Esophagus mucosa (tissue), 1 donor: ENCODE data around the gene ST3GAL4. TPM values are rescaled to one million over a fixed set of nuclear protein-coding genes. Genes with fewer than 3 reads are reported as not detected.
"Not testable (repeated sequence)": the region's sequence is repeated elsewhere in the genome, so short reads cannot be mapped to it uniquely, and the experiment has no call there.

Experiments used
- ATAC-seq: fragments of 200-7000 bp; cut with Tn5 transposase; one replicate; pipeline ENCODE4 v1.9.1; 2020
- total RNA-seq: library from RNA; stranded (reverse); gene quantifications from one replicate; pipeline ENCODE4 v1.2.4, GENCODE V29; 2023
- donor health status: DM: yes; HTN: yes; CAD: no.

The ST3GAL4 gene
- total RNA-seq, 1 donor from 2014 or later: 54.2 TPM

DNA sequence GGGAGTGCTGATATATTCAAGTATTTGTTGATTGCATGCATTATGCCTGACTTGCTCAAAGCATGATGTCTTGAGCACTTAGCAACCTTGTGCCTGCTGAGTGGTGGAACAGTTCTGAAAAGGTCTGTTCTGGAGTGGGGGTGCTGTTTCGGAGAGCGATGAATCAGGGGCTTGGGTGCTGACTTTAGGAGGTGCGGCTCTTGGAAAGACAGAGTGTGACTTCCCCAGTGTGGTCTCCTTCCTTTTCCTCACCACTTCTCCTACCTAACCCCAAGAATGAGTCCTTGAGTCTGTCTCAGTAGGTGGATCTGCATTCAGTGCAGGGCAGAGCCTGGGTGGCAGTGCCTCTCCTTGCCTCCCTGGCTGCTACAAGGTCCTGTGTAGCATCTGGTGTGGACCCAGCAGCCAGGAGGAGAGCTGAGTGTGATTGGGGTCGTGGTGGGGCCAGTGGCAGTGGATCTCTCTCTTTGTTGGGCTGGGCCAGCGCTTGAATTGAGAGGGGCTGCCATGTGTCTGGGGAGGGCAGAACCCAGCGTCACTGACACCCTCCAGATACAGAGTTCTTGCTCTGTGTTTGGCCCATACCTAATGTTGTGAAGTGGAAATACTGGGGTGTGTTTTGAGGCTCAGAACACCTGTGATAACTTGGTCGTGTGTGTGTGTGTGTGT is 35.9 kb downstream of the ST3GAL4 start:
- ATAC-seq: no peak

DNA sequence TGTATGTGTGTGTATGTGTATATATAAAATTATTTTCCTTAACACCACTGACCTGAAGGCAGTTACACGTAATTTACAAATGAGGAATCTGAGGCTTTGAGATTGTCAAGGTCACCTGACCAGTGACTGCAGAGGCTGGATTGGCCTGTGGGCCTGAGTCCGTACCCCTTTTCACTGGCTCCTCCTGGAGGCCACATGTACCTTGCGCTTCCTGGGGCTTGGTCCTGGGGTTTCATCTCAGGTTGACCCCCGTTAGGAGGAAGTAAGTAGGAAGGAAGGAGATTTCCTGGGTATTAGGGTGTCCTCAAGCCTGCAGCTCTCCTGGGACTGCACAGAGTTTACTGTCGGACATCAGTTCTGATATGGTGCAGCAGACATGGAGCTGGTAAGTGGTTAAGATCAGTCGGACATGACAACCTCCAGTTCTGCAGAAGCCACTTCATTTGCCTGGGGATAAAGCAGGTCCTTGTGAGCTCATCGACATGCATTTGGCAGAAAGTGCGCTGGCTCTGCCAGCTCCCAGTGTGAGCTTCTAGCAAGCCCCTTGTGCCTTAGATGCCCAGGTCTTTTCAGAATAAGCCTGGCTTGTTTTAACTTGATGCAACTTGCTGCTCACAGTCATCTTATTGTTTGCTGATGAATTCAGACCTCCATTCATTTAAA is 36.6 kb downstream of the ST3GAL4 start:
- peak; percentile 63 for ATAC-seq

DNA sequence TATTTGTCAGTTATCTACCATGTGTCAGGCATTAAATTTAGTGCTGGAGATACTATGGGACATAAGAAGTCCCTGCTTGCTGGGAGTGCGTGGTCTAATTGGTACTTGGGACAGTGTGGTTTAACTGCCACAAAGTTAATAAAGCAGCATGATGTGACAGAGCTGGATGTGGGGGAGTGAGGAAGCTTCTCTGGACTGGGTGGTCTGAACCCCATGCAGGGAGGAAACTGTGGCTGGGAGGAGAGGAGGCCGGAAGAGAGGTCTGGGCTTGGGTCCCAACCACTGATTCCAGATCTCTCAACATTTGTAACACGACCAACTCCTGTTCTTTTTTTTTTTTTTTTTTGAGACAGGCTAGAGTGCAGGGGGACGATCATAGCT is 37.1 kb downstream of the ST3GAL4 start:
- ATAC-seq: no peak

DNA sequence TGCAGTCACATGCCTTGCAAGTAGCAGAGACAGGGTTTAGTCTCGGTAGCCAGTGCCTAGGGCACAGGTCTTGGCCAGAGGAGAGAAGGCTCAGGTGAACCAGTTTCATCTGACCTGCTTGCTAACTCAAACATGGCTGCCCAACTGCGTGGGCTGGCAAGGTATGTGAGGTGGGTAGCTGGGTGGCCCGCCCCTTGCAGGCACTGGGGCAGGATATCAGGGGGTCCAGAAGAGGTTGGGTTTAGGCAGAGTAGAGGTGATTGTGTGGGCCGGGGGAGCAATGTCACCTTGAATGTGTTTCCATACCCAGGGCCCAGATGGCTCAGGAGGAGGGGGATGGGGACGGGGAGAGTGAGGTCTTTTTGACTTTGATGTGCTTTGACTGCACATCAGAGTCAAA is 37.7 kb downstream of the ST3GAL4 start:
- no peak for ATAC-seq

DNA sequence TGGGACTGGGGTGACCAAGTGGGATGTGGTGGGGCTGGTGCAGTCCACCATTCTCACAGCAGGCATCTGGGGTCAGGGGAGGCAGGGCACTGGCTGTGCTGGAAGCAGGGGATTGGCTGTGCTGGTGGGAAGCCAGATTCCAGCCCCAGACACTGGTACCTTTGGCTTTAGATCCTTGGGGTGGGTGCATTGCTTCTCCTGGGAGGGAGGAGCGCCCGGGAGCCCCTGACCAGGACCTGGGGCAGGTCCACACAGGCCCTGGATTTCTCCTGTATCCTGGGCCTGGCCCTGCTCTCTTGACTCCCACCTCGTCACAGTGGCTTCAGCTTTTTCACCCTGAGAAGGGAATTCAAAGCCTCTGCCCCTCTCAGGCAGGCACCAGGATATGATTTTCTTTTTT is 38.5 kb downstream of the ST3GAL4 start:
- no peak for ATAC-seq

DNA sequence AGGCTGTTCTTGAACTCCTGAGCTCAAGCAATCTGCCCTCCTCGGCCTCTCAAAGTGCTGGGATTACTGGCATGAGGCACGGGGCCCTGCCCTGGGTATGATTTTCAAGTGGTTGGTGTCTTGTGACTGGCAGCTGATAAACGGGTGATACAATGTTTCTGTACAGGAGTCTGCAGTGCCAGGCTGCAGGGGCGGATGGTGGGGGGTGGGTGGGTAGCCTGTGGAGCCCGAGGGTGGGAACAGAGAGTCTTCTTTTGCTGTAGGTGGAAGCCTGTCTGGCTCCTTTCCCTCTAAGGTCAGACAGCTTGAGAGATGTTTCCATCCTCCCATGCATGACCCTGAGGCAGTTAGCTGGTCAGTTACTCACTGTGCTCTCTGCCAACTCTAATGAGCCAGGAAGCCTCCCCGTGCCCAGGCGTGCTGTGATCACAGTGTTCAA is 39.2 kb downstream of the ST3GAL4 start:
- peak; percentile 72 for ATAC-seq

DNA sequence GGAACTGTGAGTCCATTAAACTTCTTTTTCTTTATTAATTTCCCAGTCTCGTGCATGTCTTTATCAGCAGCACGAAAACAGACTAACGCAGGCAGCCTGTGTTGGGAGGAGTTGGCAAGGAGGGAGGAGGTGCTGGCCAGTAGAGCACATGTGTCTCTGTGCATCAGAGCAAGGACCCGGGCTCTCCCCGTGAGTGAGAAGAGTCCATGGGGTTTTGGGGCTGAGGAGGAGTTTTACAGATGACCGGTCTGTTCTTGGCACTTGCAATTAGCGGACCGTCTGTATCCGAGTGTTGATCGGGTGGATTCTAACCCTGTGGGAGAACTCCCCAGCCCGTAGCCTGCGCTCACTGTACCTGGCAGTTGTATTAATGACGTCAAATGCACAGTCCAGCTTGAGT is 40.3 kb downstream of the ST3GAL4 start:
- ATAC-seq: not testable (repeated sequence)

DNA sequence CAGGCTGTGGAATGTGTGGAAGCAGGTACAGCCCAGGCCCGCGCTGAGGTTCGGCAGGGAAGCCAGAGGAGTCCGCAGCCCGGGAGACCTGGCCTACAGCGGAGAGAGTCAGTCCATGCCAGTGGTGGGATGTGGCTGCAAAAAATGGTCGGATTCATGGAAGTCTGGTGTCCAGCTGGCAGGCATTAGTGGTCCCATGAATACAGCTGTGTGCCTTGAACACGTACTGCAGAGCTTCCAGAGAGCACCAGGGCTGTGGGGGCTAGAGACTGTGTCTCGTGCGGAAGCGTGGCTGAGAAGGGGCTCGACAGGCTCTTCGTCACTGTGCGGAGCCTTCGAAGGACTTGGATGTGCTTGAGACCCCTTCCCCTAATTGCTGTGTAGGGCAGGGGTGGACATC is 40.8 kb downstream of the ST3GAL4 start:
- ATAC-seq: not testable (repeated sequence)

DNA sequence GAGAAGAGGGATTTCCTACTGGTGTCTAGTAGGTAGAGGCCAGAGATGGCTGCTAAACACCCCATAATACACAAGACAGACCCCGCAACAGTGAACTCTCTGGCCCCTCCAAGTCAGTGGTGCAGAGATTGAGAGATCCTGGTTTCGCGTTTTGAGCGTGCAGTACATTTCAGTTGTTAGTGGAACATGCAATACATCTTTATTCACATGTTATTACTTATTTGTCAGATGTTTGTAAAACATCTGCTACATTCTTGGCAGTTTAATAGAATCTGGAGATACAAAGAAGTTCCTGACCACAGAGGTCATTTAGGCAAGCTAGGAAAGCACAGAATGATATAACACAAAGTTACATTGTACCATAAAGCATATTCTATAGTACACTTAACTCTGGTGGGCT is 41.5 kb downstream of the ST3GAL4 start:
- no peak for ATAC-seq

DNA sequence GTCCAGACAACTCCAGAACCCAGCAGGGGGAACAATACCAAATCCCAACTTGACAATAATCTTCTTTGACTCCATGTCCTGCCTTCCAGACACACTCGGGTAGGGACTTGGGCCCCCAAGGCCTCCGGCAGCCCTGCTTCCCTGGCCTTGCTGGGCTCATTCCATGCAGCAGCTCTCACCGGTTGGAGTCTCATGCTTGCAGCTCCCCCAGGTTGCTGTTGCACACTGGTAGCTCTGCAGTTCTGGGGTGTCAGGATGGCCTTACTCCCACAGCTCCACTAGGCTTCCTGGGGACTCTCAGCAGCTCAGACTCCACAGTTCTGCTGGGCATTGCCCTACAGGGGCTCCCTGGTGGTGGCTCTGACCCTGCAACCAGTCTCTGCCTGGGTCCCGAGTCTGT is 42.8 kb downstream of the ST3GAL4 start:
- no peak for ATAC-seq

DNA sequence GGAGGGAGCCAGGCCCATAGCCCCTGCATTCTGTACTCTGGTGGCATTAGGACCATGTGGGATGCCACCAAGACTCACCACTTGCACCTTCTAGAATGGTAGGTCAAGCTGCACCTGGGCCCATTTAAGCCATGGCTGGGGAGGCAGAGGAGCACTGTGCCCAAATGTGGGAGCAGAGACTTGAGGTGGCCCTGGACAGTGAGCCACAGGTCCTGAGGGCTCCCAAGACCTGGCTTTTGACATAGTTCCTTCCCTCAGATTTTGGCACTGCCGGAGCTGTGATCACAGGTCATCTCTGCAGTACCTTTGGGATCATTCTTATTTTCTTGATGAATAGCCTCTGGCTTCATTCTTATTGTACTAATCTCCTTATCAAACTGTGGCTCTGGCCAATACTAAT is 43.2 kb downstream of the ST3GAL4 start:
- ATAC-seq: no peak

DNA sequence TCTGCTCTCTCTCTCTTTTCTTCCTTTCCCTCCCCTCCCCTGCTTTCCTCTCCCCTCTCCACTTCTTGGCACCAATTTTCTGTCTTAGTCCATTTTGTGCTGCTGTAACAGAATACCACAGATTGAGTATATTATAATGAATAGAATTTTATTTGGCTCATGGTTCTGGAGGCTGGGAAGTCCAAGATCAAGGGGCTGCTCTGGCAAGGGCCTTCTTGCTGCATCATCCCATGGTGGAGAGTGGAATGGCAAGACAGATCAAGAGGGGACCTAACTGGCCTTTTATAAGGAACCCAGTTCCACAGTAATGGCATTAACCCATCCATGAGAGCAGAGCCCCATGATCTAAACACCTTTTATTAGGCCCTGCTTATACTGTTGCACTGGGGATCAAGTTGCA is 44.5 kb downstream of the ST3GAL4 start:
- ATAC-seq: no peak

DNA sequence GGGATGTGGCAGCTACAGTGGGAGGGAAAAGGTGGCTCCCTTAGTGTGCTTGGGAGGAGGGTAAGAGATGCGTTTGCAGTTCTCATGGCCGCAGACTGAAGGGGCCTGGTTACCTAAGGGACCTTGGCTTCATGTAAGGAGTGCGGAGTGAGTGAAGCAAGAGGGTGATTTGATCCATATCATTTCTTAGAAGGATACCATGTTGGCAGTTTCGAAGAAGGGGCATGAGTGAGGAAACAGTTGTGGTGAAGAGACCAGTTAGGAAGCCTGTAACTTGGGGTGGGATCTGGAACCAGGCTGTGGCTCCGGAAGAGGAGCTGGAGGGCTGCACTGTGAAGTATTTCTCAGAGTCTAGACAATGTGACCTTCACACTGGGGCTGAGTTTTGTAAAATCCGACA is 45.0 kb downstream of the ST3GAL4 start:
- no peak for ATAC-seq

DNA sequence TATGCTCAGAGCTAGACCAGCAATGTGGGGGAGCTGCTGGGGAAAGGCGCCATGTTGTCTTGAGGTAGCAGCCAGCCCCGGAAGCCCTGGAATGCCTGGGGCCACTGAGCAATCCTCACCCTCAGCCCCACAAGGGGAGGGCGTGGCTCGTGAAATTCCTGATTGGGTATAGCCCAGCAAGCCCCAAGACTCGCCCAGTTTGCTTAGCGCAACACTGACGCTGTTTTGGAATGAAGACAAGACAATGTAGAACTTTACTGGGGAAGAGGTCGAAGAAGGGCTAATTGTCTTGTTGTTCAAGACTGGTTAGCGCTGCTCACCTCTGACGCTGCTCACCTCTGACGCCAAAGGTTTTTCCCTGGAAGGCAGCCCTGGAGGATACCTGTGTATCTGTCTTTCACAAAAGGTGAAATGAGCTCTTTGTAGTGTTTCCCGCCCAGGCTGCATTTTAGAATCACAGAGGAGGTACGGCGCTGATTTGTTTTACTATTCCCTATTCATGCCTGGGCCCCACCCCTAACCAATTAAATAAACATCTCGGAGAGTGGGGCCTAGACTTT is 47.6 kb downstream of the ST3GAL4 start:
- peak; percentile 87 for ATAC-seq

DNA sequence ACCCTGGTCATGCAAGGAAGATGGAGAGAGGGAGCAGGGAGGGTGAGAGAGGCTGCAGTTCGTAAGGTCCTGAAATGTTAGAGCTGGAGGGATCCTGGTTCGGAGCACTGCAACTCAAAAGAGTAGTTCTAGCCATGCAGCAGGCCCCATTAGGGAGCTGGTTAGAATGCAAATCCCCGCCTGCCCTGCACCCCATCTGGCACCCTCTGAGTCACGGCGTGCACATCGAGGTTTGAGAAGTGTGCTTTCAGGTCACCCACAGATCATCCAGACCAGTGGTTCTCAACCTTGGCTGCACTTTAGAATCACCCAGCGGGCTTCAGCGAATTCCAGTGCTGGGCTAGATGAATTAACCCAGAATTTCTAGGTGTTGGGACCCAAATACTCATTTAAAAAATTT is 48.2 kb downstream of the ST3GAL4 start:
- peak; percentile 46 for ATAC-seq

DNA sequence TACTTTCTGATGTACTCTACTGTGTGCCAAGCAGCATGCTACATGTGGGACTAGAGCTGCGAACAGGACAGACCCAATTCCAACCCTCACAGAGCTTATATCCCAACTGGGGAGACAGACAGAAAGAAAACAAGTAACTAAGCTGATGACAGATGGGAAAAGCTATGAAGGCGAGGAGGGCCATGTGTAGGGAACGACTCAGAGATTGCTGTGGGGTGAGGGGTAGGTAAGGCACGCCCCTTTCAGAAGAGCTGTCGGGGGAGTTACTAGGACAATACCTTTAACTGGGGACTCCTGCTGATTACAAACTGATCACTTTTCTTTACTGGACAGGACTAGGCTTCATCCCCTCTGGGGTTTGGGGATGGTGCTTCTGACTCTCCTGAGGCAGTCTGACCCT is 48.9 kb downstream of the ST3GAL4 start:
- ATAC-seq: peak; percentile 10

DNA sequence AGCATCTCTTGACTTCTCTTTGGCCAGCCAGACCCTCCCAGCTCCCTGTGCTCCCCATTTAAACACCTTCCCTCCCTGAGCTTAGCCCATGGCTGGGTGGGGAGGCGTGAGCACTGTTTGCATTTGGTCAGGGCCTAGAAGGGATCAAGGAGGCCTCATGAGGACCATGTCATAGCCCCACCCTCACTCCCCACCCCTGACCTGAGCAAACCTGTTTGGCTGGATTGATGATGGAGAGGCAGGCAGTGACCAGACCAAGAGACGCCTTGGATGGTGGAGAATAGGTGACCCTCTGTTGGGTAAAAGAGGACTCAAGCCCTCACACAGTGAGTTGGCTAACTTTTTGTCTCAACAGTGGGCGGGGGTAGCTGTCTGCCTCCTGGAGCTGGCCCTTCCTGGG is 49.9 kb downstream of the ST3GAL4 start:
- ATAC-seq: peak; percentile 74

DNA sequence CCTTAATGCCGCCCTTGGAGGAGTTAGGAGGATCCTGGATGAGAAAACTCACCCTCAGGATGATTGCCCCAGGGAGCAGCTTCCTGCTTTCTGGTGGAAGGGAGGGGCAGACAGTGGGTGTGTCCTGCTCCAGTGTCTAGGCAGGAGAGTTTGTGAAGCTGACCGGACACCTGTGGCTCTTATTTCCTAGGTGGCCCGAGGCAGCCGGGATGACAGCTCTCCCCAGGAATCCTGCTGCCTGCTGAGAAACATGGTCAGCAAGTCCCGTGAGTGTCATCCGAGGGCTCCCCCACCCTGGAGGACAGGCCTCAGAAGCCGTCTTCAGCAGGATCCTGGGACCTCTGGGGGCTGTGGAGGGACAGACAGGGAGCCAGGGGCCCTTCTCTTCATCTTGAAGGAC is 50.4 kb downstream of the ST3GAL4 start:
- ATAC-seq: peak; percentile 57

DNA sequence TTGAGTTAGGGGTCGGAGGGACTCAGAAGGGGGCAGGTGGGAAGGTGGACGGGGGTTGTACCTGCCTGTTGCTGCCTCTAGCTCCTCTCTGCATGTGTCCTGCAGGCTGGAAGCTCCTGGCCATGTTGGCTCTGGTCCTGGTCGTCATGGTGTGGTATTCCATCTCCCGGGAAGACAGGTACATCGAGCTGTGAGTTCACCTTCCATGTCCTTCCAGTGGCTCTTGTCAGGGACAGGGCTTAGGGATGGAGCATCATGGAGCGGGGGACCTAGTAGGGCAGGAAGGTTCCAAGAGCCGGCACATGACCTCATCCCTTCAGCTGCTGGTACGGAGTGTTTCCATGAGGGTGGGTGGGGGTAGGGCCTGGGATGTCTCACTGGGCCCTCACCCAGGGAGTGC is 50.9 kb downstream of the ST3GAL4 start:
- ATAC-seq: no peak

DNA sequence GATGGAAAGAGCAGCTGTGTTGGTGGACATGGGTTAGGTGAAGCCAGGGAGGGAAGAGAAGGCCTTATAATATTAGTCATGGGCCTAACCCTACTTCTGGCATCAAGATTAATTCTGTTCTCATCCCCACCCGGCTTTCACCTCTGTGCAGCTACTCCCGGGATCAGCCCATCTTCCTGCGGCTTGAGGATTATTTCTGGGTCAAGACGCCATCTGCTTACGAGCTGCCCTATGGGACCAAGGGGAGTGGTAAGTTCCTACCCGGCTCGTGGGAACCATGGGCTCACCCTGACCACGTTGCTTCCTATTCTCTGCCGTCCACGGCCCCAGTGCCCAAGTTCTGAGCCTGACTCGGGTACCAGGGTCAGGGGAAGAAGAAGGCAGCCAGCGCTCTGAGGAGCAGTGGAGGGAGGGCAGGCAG is 51.6 kb downstream of the ST3GAL4 start:
- peak; percentile 9 for ATAC-seq

DNA sequence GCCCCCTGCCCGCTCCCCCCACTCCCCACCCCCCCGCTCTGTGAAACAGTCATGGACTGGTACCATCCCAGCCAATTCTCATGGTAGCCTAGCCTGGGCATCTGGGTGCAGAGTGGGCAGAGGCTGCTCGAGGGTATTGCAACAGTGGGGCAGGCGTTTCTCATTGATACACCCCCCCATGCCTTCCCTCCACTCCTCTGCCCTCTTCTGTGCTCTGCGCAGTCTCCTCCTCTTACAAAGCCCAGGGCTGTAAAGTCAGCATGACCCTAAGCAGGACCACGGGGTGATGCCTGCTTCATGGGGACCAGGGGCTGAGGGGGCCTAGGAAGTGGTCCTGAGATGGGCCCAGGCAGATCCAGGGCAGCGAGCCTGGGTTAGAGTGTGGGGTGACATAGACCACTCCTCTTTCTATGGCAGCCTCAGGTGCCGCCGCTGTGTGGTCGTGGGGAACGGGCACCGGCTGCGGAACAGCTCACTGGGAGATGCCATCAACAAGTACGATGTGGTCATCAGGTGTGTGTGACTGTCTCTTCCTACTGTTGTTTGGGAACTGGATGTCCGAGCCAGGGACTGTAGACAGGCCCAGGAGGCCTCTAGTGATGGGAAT is 52.3 kb downstream of the ST3GAL4 start:
- no peak for ATAC-seq

DNA sequence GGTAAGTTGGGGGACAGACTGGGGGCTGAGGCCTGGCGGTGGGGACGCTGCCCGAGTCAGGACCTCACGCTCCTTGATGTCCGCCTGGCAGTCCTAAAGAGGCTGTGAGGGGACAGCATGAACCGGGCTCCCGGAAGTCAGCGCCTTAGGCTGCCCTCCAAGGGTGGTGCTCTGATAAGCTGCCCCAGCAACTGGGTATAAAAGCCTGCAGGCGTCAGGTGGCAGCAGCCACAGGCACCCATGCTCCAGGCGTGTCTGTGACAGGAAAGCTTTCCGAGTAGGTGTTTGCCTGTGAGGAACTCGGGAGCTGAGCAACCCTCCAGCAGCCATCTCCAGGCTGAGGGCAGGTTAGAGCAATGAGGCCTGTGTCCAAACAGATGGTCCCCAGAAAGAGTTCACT is 53.0 kb downstream of the ST3GAL4 start:
- ATAC-seq: no peak

DNA sequence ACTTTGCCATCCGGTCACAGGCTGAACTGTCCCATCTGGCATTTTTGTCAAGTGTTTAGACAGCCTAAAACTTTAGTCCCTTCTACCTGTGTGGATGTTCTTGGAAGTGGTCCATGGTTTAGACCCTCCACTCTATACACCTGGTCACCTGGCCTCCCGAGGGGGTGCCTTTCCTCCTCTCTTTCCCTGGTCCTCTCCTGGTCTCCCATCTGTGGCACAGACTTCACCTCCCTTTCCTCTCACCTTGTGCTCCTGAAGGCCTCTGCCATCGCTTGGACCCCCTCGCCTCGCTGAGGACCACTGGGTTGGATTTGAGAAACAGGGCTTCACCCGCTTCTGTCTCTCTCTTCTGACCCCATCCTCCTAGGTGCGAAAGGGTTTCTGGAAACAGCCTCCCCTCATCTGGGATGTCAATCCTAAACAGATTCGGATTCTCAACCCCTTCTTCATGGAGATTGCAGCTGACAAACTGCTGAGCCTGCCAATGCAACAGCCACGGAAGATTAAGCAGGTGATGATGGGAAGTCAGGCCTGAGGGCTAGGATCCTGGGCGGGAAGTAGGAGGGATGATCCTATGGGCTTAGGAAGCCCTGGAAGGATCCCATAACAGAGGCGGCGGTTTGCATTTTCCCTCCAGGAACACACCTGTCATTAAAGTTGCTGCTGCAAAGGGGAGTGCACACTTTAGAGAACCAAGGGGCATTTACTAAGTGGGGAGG is 53.6 kb downstream of the ST3GAL4 start:
- ATAC-seq: no peak
